Activated T-cell treated with anti-CD3 and anti-CD28 coated beads, Interleukin-2, amount 50 U/mL, for 24 hours (primary cell): ENCODE results near the gene KDM4B.

Experiments
- DNase-seq: peaks from one replicate; pipeline ENCODE4 v3.0.0-alpha.2; 2020
- H3K27ac Mint-ChIP-seq: 2 replicates; pipeline ENCODE4 v1.8.0; 2020; ENCODE audit warnings: mild to moderate bottlenecking, mixed read lengths
- H3K27me3 Mint-ChIP-seq: 2 replicates; pipeline ENCODE4 v1.8.0; 2020; ENCODE audit warnings: mixed read lengths
- H3K36me3 Mint-ChIP-seq: 2 replicates; pipeline ENCODE4 v1.8.0; 2020; ENCODE audit warnings: low read depth, mixed read lengths
- H3K4me1 Mint-ChIP-seq: 2 replicates; pipeline ENCODE4 v1.8.0; 2020; ENCODE audit warnings: low read depth, mixed read lengths
- H3K4me3 Mint-ChIP-seq: 2 replicates; pipeline ENCODE4 v1.8.0; 2020; ENCODE audit warnings: mild to moderate bottlenecking, moderate library complexity, mixed read lengths
- H3K9me3 Mint-ChIP-seq: 2 replicates; pipeline ENCODE4 v1.8.0; 2020; ENCODE audit warnings: mixed read lengths

The KDM4B gene

GRCh38 chr19:5124111-5124855 is 155.4 kb downstream of the KDM4B start:
- peaks cover 16% of the 10 kb centered on the region for H3K36me3 Mint-ChIP-seq
- no peaks in the 10 kb centered on the region for H3K9me3 Mint-ChIP-seq
- no peak overlapping the region for H3K27ac Mint-ChIP-seq
- no peaks in the 10 kb centered on the region for H3K27me3 Mint-ChIP-seq
- H3K4me3 Mint-ChIP-seq = no peak overlapping the region
- peaks cover 29% of the 10 kb centered on the region for H3K4me1 Mint-ChIP-seq
- no peak for DNase-seq

GRCh38 chr19:5125376-5125775 is 156.5 kb downstream of the KDM4B start:
- peaks cover 16% of the 10 kb centered on the region for H3K36me3 Mint-ChIP-seq
- DNase-seq = no peak
- no peak overlapping the region for H3K27ac Mint-ChIP-seq
- H3K4me1 Mint-ChIP-seq = peaks cover 40% of the 10 kb centered on the region
- H3K27me3 Mint-ChIP-seq = no peaks in the 10 kb centered on the region
- H3K4me3 Mint-ChIP-seq = no peak overlapping the region
- H3K9me3 Mint-ChIP-seq = no peaks in the 10 kb centered on the region

GRCh38 chr19:5125797-5126497 is 157.0 kb downstream of the KDM4B start:
- H3K36me3 Mint-ChIP-seq = peaks cover 15% of the 10 kb centered on the region
- no peaks in the 10 kb centered on the region for H3K27me3 Mint-ChIP-seq
- H3K9me3 Mint-ChIP-seq = no peaks in the 10 kb centered on the region
- peak overlapping the region; percentile 47 for H3K27ac Mint-ChIP-seq
- DNase-seq = no peak
- peaks cover 45% of the 10 kb centered on the region for H3K4me1 Mint-ChIP-seq
- no peak overlapping the region for H3K4me3 Mint-ChIP-seq

- Mint-ChIP-seq H3K9me3 (no peaks in the 10 kb centered on the region), H3K4me1 (peaks cover 43% of the 10 kb centered on the region), H3K27ac (no peak overlapping the region), H3K4me3 (no peak overlapping the region), H3K27me3 (no peaks in the 10 kb centered on the region), H3K36me3 (peaks cover 12% of the 10 kb centered on the region)
- DNase-seq = no peak
These were observed 157.7 kb downstream of the KDM4B start for GRCh38 chr19:5126498-5127223.

GRCh38 chr19:5127717-5128116 is 158.8 kb downstream of the KDM4B start:
- Mint-ChIP-seq H3K27me3 (no peaks in the 10 kb centered on the region), H3K36me3 (peaks cover 14% of the 10 kb centered on the region), H3K4me1 (peaks cover 44% of the 10 kb centered on the region), H3K4me3 (no peak overlapping the region), H3K27ac (no peak overlapping the region), H3K9me3 (no peaks in the 10 kb centered on the region)
- no peak for DNase-seq

- Mint-ChIP-seq H3K36me3 (peaks cover 17% of the 10 kb centered on the region), H3K4me1 (peaks cover 50% of the 10 kb centered on the region), H3K4me3 (no peak overlapping the region)
These were observed 159.5 kb downstream of the KDM4B start for GRCh38 chr19:5128251-5128935.

GRCh38 chr19:5128936-5129389 is 160.1 kb downstream of the KDM4B start:
- Mint-ChIP-seq H3K9me3 (no peaks in the 10 kb centered on the region), H3K4me3 (no peak overlapping the region), H3K4me1 (peaks cover 50% of the 10 kb centered on the region), H3K36me3 (peaks cover 21% of the 10 kb centered on the region), H3K27me3 (no peaks in the 10 kb centered on the region), H3K27ac (no peak overlapping the region)
- no peak for DNase-seq

More at GRCh38 chr19:5128251-5128935, 159.5 kb downstream of the KDM4B start:
- no peak for DNase-seq
- Mint-ChIP-seq H3K9me3 (no peaks in the 10 kb centered on the region), H3K27me3 (no peaks in the 10 kb centered on the region), H3K27ac (no peak overlapping the region)

- peaks cover 54% of the 10 kb centered on the region for H3K4me1 Mint-ChIP-seq
- H3K27ac Mint-ChIP-seq = peak overlapping the region; percentile 95
- no peak for DNase-seq
- peaks cover 28% of the 10 kb centered on the region for H3K36me3 Mint-ChIP-seq
- no peaks in the 10 kb centered on the region for H3K9me3 Mint-ChIP-seq
- H3K4me3 Mint-ChIP-seq = peak overlapping the region; percentile 70
- no peaks in the 10 kb centered on the region for H3K27me3 Mint-ChIP-seq
These were observed 160.8 kb downstream of the KDM4B start for GRCh38 chr19:5129691-5130090.

- H3K27ac Mint-ChIP-seq = peak overlapping the region; percentile 95
- no peaks in the 10 kb centered on the region for H3K9me3 Mint-ChIP-seq
- H3K27me3 Mint-ChIP-seq = no peaks in the 10 kb centered on the region
- peaks cover 53% of the 10 kb centered on the region for H3K4me1 Mint-ChIP-seq
- peak; percentile 77 for DNase-seq
- H3K36me3 Mint-ChIP-seq = peaks cover 34% of the 10 kb centered on the region
- H3K4me3 Mint-ChIP-seq = peak overlapping the region; percentile 70
These were observed 161.6 kb downstream of the KDM4B start for GRCh38 chr19:5130371-5131030.

- peak; percentile 66 for DNase-seq
- Mint-ChIP-seq H3K9me3 (no peaks in the 10 kb centered on the region), H3K27me3 (no peaks in the 10 kb centered on the region), H3K4me1 (peaks cover 51% of the 10 kb centered on the region), H3K36me3 (peaks cover 40% of the 10 kb centered on the region), H3K27ac (peak overlapping the region; percentile 95), H3K4me3 (peak overlapping the region; percentile 70)
These were observed 162.2 kb downstream of the KDM4B start for GRCh38 chr19:5131031-5131505.

GRCh38 chr19:5131506-5132205 is 162.7 kb downstream of the KDM4B start:
- Mint-ChIP-seq H3K27me3 (no peaks in the 10 kb centered on the region), H3K9me3 (no peaks in the 10 kb centered on the region), H3K36me3 (peaks cover 43% of the 10 kb centered on the region), H3K27ac (peak overlapping the region; percentile 95), H3K4me1 (peaks cover 52% of the 10 kb centered on the region), H3K4me3 (peak overlapping the region; percentile 77)
- peak; percentile 58 for DNase-seq

- Mint-ChIP-seq H3K36me3 (peaks cover 48% of the 10 kb centered on the region), H3K4me3 (peak overlapping the region; percentile 77), H3K9me3 (no peaks in the 10 kb centered on the region), H3K4me1 (peaks cover 57% of the 10 kb centered on the region), H3K27ac (peak overlapping the region; percentile 81), H3K27me3 (no peaks in the 10 kb centered on the region)
- DNase-seq = no peak
These were observed 163.3 kb downstream of the KDM4B start for GRCh38 chr19:5132206-5132560.
